HG03064 (cell line): ENCODE data around the gene TMIGD1.
"Not testable (repeated sequence)": the region's sequence is repeated elsewhere in the genome, so short reads cannot be mapped to it uniquely, and the experiment has no call there.

Source experiments
- ATAC-seq: cut with Tn5 transposase; IDR thresholded peaks from one replicate; pipeline ENCODE4 v1.9.1; 2021; ENCODE audit warnings: low read depth; ENCODE audit not compliant: unreplicated experiment

TMIGD1 gene

GRCh38 chr17:30360086-30360808 lies 26.4 kb upstream of the TMIGD1 start:
- ATAC-seq: no peak

- no peak for ATAC-seq
Observed at GRCh38 chr17:30358055-30358760, 24.4 kb upstream of the TMIGD1 start.

- no peak for ATAC-seq
Observed at GRCh38 chr17:30357476-30357875, 23.6 kb upstream of the TMIGD1 start.

- no peak for ATAC-seq
Observed at GRCh38 chr17:30354701-30355100, 20.8 kb upstream of the TMIGD1 start.

- no peak for ATAC-seq
Observed at GRCh38 chr17:30352240-30352814, 18.5 kb upstream of the TMIGD1 start.

GRCh38 chr17:30351735-30352134 lies 17.9 kb upstream of the TMIGD1 start:
- ATAC-seq: no peak

- not testable (repeated sequence) for ATAC-seq
Observed at GRCh38 chr17:30351263-30351662, 17.4 kb upstream of the TMIGD1 start.

GRCh38 chr17:30349252-30349651 lies 15.4 kb upstream of the TMIGD1 start:
- no peak for ATAC-seq

- ATAC-seq: no peak
Observed at GRCh38 chr17:30347488-30347887, 13.6 kb upstream of the TMIGD1 start.

- ATAC-seq: no peak
Observed at GRCh38 chr17:30346221-30346795, 12.5 kb upstream of the TMIGD1 start.

GRCh38 chr17:30345527-30346075 lies 11.7 kb upstream of the TMIGD1 start:
- ATAC-seq: no peak

- ATAC-seq: no peak
Observed at GRCh38 chr17:30345089-30345433, 11.2 kb upstream of the TMIGD1 start.

GRCh38 chr17:30344283-30345088 lies 10.6 kb upstream of the TMIGD1 start:
- ATAC-seq: no peak

- ATAC-seq: no peak
Observed at GRCh38 chr17:30343796-30344195, 9.9 kb upstream of the TMIGD1 start.

GRCh38 chr17:30343244-30343643 lies 9.4 kb upstream of the TMIGD1 start:
- ATAC-seq: not testable (repeated sequence)

- no peak for ATAC-seq
Observed at GRCh38 chr17:30341703-30342249, 7.9 kb upstream of the TMIGD1 start.

- no peak for ATAC-seq
Observed at GRCh38 chr17:30340801-30341356, 7.0 kb upstream of the TMIGD1 start.

- no peak for ATAC-seq
Observed at GRCh38 chr17:30339086-30339485, 5.2 kb upstream of the TMIGD1 start.

- no peak for ATAC-seq
Observed at GRCh38 chr17:30337393-30337999, 3.6 kb upstream of the TMIGD1 start.
